A673 (cell line): ENCODE data around the gene ZNF565.

Experiments used
- EZH2 ChIP-seq: fragments of 200-600 bp; sonication (generic); IDR thresholded peaks from 2 replicates; pipeline ENCODE4 v1.6.1; 2017; ENCODE audit warnings: borderline replicate concordance, low read depth, mild to moderate bottlenecking, mixed read lengths, antibody characterized with exemption, low read length; ENCODE audit not compliant: poor library complexity, severe bottlenecking
- TF ChIP-seq, protein P1 (sequence below): fragments of 300-800, 200-600 bp; sonication (generic); conservative IDR thresholded peaks from 2 replicates; pipeline ENCODE4 v1.5.1; 2017; ENCODE audit warnings: low read depth, mild to moderate bottlenecking, antibody characterized with exemption, low read length, moderate library complexity, mixed read lengths

DNA sequence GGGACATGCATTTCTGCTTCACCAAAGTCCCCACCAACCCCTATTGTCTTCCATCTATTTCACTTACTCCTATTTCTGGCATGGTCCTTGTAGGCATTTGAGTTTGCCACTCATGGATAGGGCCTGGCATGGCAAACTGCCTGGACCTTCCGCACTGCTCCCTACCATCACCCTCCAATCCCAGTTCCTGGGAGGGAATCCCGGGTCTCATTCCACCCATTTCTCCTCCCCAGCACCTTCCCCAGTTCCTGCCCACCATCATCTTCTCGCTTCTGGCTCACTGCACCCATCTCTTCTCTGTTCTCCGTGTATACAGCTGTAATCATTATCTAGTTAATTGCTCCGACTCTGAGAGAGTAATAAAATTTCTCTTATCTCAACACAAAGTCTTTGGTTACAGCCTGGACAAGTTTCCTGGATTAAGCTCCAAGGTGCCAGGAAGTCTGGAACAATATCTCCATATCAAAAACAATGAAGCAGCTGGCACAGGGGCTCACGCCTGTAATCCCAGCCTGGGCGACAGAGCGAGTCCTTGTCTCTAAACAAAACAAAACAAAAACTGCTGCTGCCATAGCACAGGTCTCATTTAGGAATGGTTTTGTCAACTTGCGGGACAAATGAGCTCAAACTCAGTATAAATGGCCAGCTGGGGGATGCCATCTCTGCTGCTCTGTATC lies 45.2 kb downstream of the ZNF565 start:
- TF ChIP-seq, protein P1, sequence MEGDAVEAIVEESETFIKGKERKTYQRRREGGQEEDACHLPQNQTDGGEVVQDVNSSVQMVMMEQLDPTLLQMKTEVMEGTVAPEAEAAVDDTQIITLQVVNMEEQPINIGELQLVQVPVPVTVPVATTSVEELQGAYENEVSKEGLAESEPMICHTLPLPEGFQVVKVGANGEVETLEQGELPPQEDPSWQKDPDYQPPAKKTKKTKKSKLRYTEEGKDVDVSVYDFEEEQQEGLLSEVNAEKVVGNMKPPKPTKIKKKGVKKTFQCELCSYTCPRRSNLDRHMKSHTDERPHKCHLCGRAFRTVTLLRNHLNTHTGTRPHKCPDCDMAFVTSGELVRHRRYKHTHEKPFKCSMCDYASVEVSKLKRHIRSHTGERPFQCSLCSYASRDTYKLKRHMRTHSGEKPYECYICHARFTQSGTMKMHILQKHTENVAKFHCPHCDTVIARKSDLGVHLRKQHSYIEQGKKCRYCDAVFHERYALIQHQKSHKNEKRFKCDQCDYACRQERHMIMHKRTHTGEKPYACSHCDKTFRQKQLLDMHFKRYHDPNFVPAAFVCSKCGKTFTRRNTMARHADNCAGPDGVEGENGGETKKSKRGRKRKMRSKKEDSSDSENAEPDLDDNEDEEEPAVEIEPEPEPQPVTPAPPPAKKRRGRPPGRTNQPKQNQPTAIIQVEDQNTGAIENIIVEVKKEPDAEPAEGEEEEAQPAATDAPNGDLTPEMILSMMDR: no peak
- no peak for TF ChIP-seq EZH2
